GM12878 (cell line): Measurements from ENCODE around the gene KIR2DL3.
"Not testable (repeated sequence)": the region's sequence is repeated elsewhere in the genome, so short reads cannot be mapped to it uniquely, and the experiment has no call there.

ENCODE experiments used
- HDAC6 ChIP-seq: fragments of 200-600 bp; sonication (generic); IDR thresholded peaks from one replicate; pipeline ENCODE4 v1.8.0; 2017; ENCODE audit warnings: antibody characterized with exemption; ENCODE audit not compliant: unreplicated experiment
- KDM1A ChIP-seq: fragments of 200-600 bp; sonication (generic); IDR thresholded peaks from 2 replicates; pipeline ENCODE4 v1.6.1; 2016; ENCODE audit warnings: borderline replicate concordance
- NBN ChIP-seq: fragments of 450-650 bp; IDR thresholded peaks from 2 replicates; pipeline ENCODE4 v1.6.1; 2016
- POLR2A ChIP-seq: IDR thresholded peaks from 2 replicates; pipeline ENCODE4 v1.6.1; 2011; ENCODE audit warnings: low read depth, mild to moderate bottlenecking, low read length
- POLR2AphosphoS5 ChIP-seq: IDR thresholded peaks from 2 replicates; pipeline ENCODE4 v1.6.1; 2011; ENCODE audit warnings: mild to moderate bottlenecking, low read length, inconsistent platforms
- RCOR1 ChIP-seq: conservative IDR thresholded peaks from 2 replicates; pipeline ENCODE4 v1.6.1; 2012; ENCODE audit warnings: low read depth, low read length, improper control_type of control experiment
- RELA ChIP-seq: fragments of 450-650 bp; IDR thresholded peaks from 2 replicates; pipeline ENCODE4 v1.8.0; 2014; ENCODE audit warnings: borderline replicate concordance; ENCODE audit not compliant: partially characterized antibody
- RUNX3 ChIP-seq: IDR thresholded peaks from 2 replicates; pipeline ENCODE4 v1.6.1; 2012; ENCODE audit warnings: low read length, inconsistent platforms
- SP1 ChIP-seq: IDR thresholded peaks from one replicate; pipeline ENCODE4 v1.6.1; 2011; ENCODE audit warnings: low read depth, low read length
- TF ChIP-seq, protein P1 (sequence below), 3 experiments: IDR thresholded peaks in 2 of 3; conservative IDR thresholded peaks in 1 of 3; 2 replicates each; pipeline ENCODE4 v1.5.1; 2011; ENCODE audit warnings: low read depth in 3 of 3, low read length in 3 of 3, mild to moderate bottlenecking in 3 of 3, control low read depth in 2 of 3, moderate library complexity in 2 of 3, inconsistent platforms in 1 of 3, mixed read lengths in 1 of 3; ENCODE audit not compliant: control insufficient read depth in 2 of 3, insufficient read depth in 1 of 3; ENCODE audit errors: extremely low read depth in 1 of 3
- TF ChIP-seq, protein P2 (sequence below): IDR thresholded peaks from 2 replicates; pipeline ENCODE4 v1.6.1; 2012; ENCODE audit warnings: mild to moderate bottlenecking, low read depth, low read length

DNA sequence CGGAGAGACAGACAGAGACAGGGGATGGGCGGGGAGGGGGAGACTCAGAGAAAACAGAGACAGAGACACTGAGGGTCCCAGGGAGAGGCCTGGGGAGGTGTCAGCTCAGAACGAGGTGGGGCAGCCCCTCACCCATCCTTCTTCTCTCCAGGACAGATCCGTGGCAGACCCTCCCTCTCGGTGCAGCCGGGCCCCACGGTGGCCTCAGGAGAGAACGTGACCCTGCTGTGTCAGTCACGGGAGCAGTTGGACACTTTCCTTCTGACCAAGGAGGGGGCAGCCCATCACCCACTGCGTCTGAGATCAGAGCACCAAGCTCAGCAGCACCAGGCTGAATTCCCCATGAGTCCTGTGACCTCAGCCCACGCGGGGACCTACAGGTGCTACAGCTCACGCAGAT is 28.4 kb upstream of the KIR2DL3 start:
- TF ChIP-seq POLR2AphosphoS5, HDAC6, RCOR1, NBN, KDM1A, SP1, RUNX3, POLR2A, RELA: not testable (repeated sequence)
- TF ChIP-seq, protein P1, sequence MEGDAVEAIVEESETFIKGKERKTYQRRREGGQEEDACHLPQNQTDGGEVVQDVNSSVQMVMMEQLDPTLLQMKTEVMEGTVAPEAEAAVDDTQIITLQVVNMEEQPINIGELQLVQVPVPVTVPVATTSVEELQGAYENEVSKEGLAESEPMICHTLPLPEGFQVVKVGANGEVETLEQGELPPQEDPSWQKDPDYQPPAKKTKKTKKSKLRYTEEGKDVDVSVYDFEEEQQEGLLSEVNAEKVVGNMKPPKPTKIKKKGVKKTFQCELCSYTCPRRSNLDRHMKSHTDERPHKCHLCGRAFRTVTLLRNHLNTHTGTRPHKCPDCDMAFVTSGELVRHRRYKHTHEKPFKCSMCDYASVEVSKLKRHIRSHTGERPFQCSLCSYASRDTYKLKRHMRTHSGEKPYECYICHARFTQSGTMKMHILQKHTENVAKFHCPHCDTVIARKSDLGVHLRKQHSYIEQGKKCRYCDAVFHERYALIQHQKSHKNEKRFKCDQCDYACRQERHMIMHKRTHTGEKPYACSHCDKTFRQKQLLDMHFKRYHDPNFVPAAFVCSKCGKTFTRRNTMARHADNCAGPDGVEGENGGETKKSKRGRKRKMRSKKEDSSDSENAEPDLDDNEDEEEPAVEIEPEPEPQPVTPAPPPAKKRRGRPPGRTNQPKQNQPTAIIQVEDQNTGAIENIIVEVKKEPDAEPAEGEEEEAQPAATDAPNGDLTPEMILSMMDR (IDR thresholded peaks at IDR 0.05 in 2 of 3, conservative IDR thresholded peaks at IDR 0.05 in 1 of 3; ENCODE audit: control insufficient read depth in 2 of 3, extremely low read depth in 1 of 3, insufficient read depth in 1 of 3, low read depth in 3 of 3, low read length in 3 of 3), result not testable (repeated sequence)
- TF ChIP-seq, protein P2, sequence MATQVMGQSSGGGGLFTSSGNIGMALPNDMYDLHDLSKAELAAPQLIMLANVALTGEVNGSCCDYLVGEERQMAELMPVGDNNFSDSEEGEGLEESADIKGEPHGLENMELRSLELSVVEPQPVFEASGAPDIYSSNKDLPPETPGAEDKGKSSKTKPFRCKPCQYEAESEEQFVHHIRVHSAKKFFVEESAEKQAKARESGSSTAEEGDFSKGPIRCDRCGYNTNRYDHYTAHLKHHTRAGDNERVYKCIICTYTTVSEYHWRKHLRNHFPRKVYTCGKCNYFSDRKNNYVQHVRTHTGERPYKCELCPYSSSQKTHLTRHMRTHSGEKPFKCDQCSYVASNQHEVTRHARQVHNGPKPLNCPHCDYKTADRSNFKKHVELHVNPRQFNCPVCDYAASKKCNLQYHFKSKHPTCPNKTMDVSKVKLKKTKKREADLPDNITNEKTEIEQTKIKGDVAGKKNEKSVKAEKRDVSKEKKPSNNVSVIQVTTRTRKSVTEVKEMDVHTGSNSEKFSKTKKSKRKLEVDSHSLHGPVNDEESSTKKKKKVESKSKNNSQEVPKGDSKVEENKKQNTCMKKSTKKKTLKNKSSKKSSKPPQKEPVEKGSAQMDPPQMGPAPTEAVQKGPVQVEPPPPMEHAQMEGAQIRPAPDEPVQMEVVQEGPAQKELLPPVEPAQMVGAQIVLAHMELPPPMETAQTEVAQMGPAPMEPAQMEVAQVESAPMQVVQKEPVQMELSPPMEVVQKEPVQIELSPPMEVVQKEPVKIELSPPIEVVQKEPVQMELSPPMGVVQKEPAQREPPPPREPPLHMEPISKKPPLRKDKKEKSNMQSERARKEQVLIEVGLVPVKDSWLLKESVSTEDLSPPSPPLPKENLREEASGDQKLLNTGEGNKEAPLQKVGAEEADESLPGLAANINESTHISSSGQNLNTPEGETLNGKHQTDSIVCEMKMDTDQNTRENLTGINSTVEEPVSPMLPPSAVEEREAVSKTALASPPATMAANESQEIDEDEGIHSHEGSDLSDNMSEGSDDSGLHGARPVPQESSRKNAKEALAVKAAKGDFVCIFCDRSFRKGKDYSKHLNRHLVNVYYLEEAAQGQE, result not testable (repeated sequence)
